B cell (primary cell): ENCODE results near the gene IL12RB1. TPM values are rescaled to one million over a fixed set of nuclear protein-coding genes. Genes with fewer than 3 reads are reported as not detected.

Source experiments
- ATAC-seq: fragments of 200-7000 bp; cut with Tn5 transposase; one replicate; pipeline ENCODE4 v1.10.0; 2021; ENCODE audit warnings: low read depth, mild to moderate bottlenecking, moderate number of reproducible peaks, moderate library complexity
- CTCF ChIA-PET: fragments of 350-600 bp; sonication (Branson Sonifier 250); formaldehyde crosslinking; loops from one replicate; lab custom pipeline; 2021; ENCODE audit warnings: antibody characterized with exemption, inconsistent platforms; lab: Charles Lee
- POLR2A ChIA-PET: fragments of 350-600 bp; sonication (Branson Sonifier 250); formaldehyde crosslinking; loops from one replicate; lab custom pipeline; 2021; ENCODE audit warnings: antibody characterized with exemption; lab: Charles Lee
- DNase-seq: peaks from one replicate; pipeline ENCODE4 v3.0.0; 2013
- H2AFZ ChIP-seq: 2 replicates; pipeline ENCODE4 v1.6.1; 2012; ENCODE audit warnings: mild to moderate bottlenecking, low read depth, low read length; ENCODE audit not compliant: insufficient read depth, poor library complexity, severe bottlenecking
- H3K27ac ChIP-seq, 2 donors: 1 replicate in 1 of 2; 2 replicates in 1 of 2; pipeline ENCODE4 v1.5.1; 2012 to 2013; ENCODE audit warnings: low read length in 2 of 2, mild to moderate bottlenecking in 2 of 2, moderate library complexity in 1 of 2
- H3K27me3 ChIP-seq, 4 experiments: fragments of 200-600 bp in 1 of 4; sonication (generic) in 1 of 4; replicated peaks in 1 of 4; 1 replicate in 2 of 4; 2 replicates in 2 of 4; pipeline versions ENCODE4 v1.6.1 to v1.7.0; 2013 to 2016; ENCODE audit warnings: low read length in 3 of 4, mild to moderate bottlenecking in 2 of 4, mixed read lengths in 1 of 4, moderate library complexity in 1 of 4; ENCODE audit not compliant: insufficient read depth in 4 of 4, control insufficient read depth in 3 of 4; ENCODE audit errors: control extremely low read depth in 1 of 4
- H3K36me3 ChIP-seq, 2 experiments: replicated peaks in 1 of 2; 1 replicate in 1 of 2; 2 replicates in 1 of 2; pipeline versions ENCODE4 v1.6.1 to v1.7.1; 2013; ENCODE audit warnings: low read length in 1 of 2; ENCODE audit not compliant: insufficient read depth in 2 of 2, control insufficient read depth in 1 of 2; ENCODE audit errors: control extremely low read depth in 1 of 2, extremely low read depth in 1 of 2
- H3K4me1 ChIP-seq, 2 donors: fragments of 200-600 bp in 1 of 2; sonication (generic) in 1 of 2; 1 replicate in 1 of 2; 2 replicates in 1 of 2; pipeline versions ENCODE4 v1.5.1 to v1.6.1; 2013 to 2017; ENCODE audit warnings: low read length in 2 of 2; ENCODE audit not compliant: control insufficient read depth in 2 of 2, insufficient read depth in 2 of 2
- H3K4me2 ChIP-seq: replicated peaks from 2 replicates; pipeline ENCODE3; 2012; ENCODE audit warnings: mild to moderate bottlenecking, low read depth, low read length; ENCODE audit not compliant: poor library complexity, severe bottlenecking
- H3K4me3 ChIP-seq, 5 experiments: fragments of 200-600 bp in 1 of 5; sonication (generic) in 1 of 5; 1 replicate in 3 of 5; 2 replicates in 2 of 5; pipeline versions ENCODE4 v1.5.1 to v1.7.0; 2011 to 2016; ENCODE audit warnings: low read length in 4 of 5, mild to moderate bottlenecking in 4 of 5, low read depth in 2 of 5, control low read depth in 1 of 5, moderate library complexity in 1 of 5; ENCODE audit not compliant: insufficient read depth in 1 of 5; ENCODE audit errors: control extremely low read depth in 1 of 5, extremely low read depth in 1 of 5
- H3K79me2 ChIP-seq: fragments of 200-600 bp; sonication (generic); one replicate; pipeline ENCODE4 v1.6.0; 2016; ENCODE audit warnings: low read length; ENCODE audit not compliant: control insufficient read depth, insufficient read depth
- H3K9ac ChIP-seq: fragments of 200-600 bp; sonication (generic); 2 replicates; pipeline ENCODE4 v1.6.1; 2017; ENCODE audit warnings: mild to moderate bottlenecking, low read length, moderate library complexity
- H3K9me3 ChIP-seq, 3 donors: one replicate each; pipeline versions ENCODE4 v1.6.1 to v1.7.1; 2013; ENCODE audit warnings: low read length in 2 of 3; ENCODE audit not compliant: control insufficient read depth in 2 of 3, insufficient read depth in 1 of 3; ENCODE audit errors: control extremely low read depth in 1 of 3
- H4K20me1 ChIP-seq: 2 replicates; pipeline ENCODE4 v1.6.0; 2012; ENCODE audit warnings: mild to moderate bottlenecking, low read length; ENCODE audit not compliant: insufficient read depth, control insufficient read depth, poor library complexity, severe bottlenecking
- H3K27ac Mint-ChIP-seq: one replicate; pipeline ENCODE4 v1.8.0; 2021; ENCODE audit warnings: mixed read lengths
- H3K27me3 Mint-ChIP-seq: one replicate; pipeline ENCODE4 v1.8.0; 2021; ENCODE audit warnings: mixed read lengths
- H3K4me1 Mint-ChIP-seq: one replicate; pipeline ENCODE4 v1.8.0; 2021; ENCODE audit warnings: mixed read lengths
- H3K4me3 Mint-ChIP-seq: one replicate; pipeline ENCODE4 v1.8.0; 2021; ENCODE audit warnings: mixed read lengths
- H3K9me3 Mint-ChIP-seq: one replicate; pipeline ENCODE4 v1.8.0; 2022; ENCODE audit warnings: mixed read lengths; ENCODE audit not compliant: insufficient read depth
- CTCF ChIP-seq: fragments of 200-600 bp; IDR thresholded peaks from one replicate; pipeline ENCODE4 v1.8.0; 2022; ENCODE audit warnings: antibody characterized with exemption, mild to moderate bottlenecking
- EZH2 ChIP-seq: IDR thresholded peaks from 2 replicates; pipeline ENCODE4 v1.6.1; 2012; ENCODE audit warnings: borderline replicate concordance, low read depth, mild to moderate bottlenecking, moderate library complexity, low read length; ENCODE audit not compliant: insufficient read depth, poor library complexity, severe bottlenecking
- WGBS: methylation state at CpG from one replicate; pipeline ENCODE4 v1.1.5; 2013; ENCODE audit warnings: missing lambda C conversion rate; ENCODE audit not compliant: insufficient coverage; 5-methylcytosine and 5-hydroxymethylcytosine counted together
- intact Hi-C: fragments of 100-400 bp; cut with micrococcal nuclease; formaldehyde crosslinking; loops from one replicate; pipeline ENCODE4 v1.10.0; 2022
- polyA plus RNA-seq: library from polyadenylated mRNA; depleted of rRNA; stranded (reverse); fragments of >200 nt; gene quantifications from 2 replicates; pipeline ENCODE4 v1.2.3, GENCODE V29; 2012
- total RNA-seq, 2 donors: library from RNA; stranded (reverse); fragments of 120-200 nt in 1 of 2; gene quantifications; 1 replicate in 1 of 2; 2 replicates in 1 of 2; pipeline versions ENCODE4 v1.2.3 to v1.2.4, GENCODE V29; 2013 to 2022

IL12RB1 gene
- total and polyA plus RNA-seq, 2 donors (not counting 1 experiment from before 2014, with no cell fraction given), result 18.8 to 24.5 TPM

- H3K27ac ChIP-seq, result peak overlapping the region; percentile 82 to 96
- 40% methylated on average over 2 of the region's 8 CpGs for WGBS
- DNase-seq, result no peak
- no peaks in the 10 kb centered on the region for H3K27me3 ChIP-seq
- TF ChIP-seq EZH2 (no peak), CTCF (no peak)
- no peaks in the 10 kb centered on the region for H4K20me1 ChIP-seq
- peak overlapping the region; percentile 91 for H3K4me2 ChIP-seq
- POLR2A ChIA-PET, result interaction anchor here (0.9 to 3.0 kb wide), 5 partner anchors 8 to 99 kb away, joined by 4 to 23 read pairs (median 9); no protein-coding TSS in a partner anchor
- peaks cover 0 to 13% of the 10 kb centered on the region in 2 experiments for H3K36me3 ChIP-seq
- Mint-ChIP-seq H3K27ac (peak overlapping the region; percentile 92), H3K4me3 (peak overlapping the region; percentile 97), H3K4me1 (peaks cover 51% of the 10 kb centered on the region), H3K9me3 (no peaks in the 10 kb centered on the region), H3K27me3 (no peaks in the 10 kb centered on the region)
- peaks cover 60% of the 10 kb centered on the region for H3K79me2 ChIP-seq
- no peak for ATAC-seq
- peaks cover 0 to 4% (median 0%) of the 10 kb centered on the region in 3 donors for H3K9me3 ChIP-seq
- peak overlapping the region; percentile 71 for H3K9ac ChIP-seq
- peaks cover 22 to 58% of the 10 kb centered on the region in 2 donors for H3K4me1 ChIP-seq
- H3K4me3 ChIP-seq, result peak overlapping the region in 4 of 5 experiments; percentile 73 to 95 (median 92)
- CTCF ChIA-PET, result interaction anchor here (1.4 to 3.4 kb wide), 3 partner anchors 12 to 103 kb away, joined by 4 to 22 read pairs (median 5); no protein-coding TSS in a partner anchor
- no peak overlapping the region for H2AFZ ChIP-seq
- intact Hi-C loops, result loop anchor here (1.0 to 5.0 kb wide), 8 partner anchors 8 to 153 kb away; partner anchors contain the start of genes IFI30 and MPV17L2
Measured at GRCh38 chr19:18099623-18099995, 12.9 kb upstream of the IL12RB1 start.
